Mucosa of stomach (tissue), 1 donor: Measurements from ENCODE around the gene ADAMTS17.

Experiments
- H3K27me3 ChIP-seq: one replicate; pipeline ENCODE4 v1.7.0; 2013; ENCODE audit warnings: mild to moderate bottlenecking, low read length; ENCODE audit not compliant: control insufficient read depth, insufficient read depth
- H3K36me3 ChIP-seq: one replicate; pipeline ENCODE4 v1.7.0; 2013; ENCODE audit warnings: low read length; ENCODE audit not compliant: control insufficient read depth, insufficient read depth
- H3K4me1 ChIP-seq: one replicate; pipeline ENCODE4 v1.7.0; 2013; ENCODE audit warnings: mild to moderate bottlenecking, low read length; ENCODE audit not compliant: control insufficient read depth, insufficient read depth
- H3K4me3 ChIP-seq: one replicate; pipeline ENCODE4 v1.7.0; 2013; ENCODE audit warnings: low read length
- H3K9ac ChIP-seq: one replicate; pipeline ENCODE4 v1.7.0; 2013; ENCODE audit warnings: mild to moderate bottlenecking, low read length, moderate library complexity
- H3K9me3 ChIP-seq: one replicate; pipeline ENCODE4 v1.7.0; 2013; ENCODE audit warnings: mild to moderate bottlenecking, low read length, moderate library complexity; ENCODE audit not compliant: control insufficient read depth
- donor health status: Pancreatic carcinoma.

Gene ADAMTS17

DNA sequence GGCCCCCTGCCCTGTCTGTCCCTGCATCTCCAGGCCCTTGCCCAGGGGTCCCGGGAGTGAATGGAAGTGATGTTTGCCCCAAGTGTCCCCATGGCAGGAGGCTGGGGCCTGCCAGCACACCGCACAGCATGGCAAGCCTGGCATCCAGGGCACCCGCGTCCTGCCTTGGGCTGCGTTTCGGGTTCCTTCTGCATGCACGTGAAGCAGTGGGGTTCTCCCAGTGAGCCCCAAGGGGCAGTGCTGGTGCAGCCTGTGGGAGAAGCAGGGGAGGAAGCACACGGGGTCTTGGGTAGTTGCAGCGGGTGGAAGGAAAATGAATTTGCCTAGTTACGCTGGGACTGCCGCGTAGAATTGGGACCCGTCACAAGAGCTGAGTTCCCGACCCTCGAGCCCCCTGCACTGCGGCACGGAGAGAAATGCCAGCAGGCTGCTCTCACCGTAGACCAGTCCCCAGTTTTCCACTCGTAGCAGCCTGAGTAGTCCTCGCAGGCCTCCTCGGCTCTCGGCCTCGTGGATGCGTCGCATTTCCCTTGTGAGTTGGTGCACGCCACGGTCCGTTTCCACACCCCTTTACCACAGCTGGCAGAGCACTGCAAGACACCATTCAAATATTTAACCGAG lies 349.1 kb downstream of the ADAMTS17 start:
- Histone ChIP-seq H3K4me1 (no peaks in the 10 kb centered on the region), H3K4me3 (no peak overlapping the region), H3K9ac (no peak overlapping the region), H3K9me3 (no peaks in the 10 kb centered on the region), H3K27me3 (no peaks in the 10 kb centered on the region), H3K36me3 (no peaks in the 10 kb centered on the region)

DNA sequence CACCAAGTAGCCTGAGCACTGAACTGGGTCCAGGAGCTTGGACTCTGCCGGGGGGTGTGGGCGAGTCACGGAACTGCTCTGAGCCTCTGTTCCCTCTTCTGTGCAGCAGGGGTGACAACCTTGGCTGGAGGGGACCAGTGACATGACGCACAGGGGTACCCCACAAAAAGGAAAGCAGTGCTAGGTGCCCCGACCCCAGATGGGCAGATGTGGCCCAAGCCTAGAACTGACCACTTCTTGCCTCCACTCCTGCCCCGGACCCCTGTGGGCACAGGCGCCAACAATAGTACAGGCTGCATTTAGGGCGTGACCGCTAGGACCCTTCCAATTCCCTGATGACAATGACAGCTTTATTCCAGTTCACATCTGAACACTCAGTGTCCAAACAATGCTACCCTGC lies 352.7 kb downstream of the ADAMTS17 start:
- H3K36me3 ChIP-seq = no peaks in the 10 kb centered on the region
- no peak overlapping the region for H3K4me3 ChIP-seq
- no peak overlapping the region for H3K9ac ChIP-seq
- no peaks in the 10 kb centered on the region for H3K27me3 ChIP-seq
- no peaks in the 10 kb centered on the region for H3K4me1 ChIP-seq
- H3K9me3 ChIP-seq = no peaks in the 10 kb centered on the region

DNA sequence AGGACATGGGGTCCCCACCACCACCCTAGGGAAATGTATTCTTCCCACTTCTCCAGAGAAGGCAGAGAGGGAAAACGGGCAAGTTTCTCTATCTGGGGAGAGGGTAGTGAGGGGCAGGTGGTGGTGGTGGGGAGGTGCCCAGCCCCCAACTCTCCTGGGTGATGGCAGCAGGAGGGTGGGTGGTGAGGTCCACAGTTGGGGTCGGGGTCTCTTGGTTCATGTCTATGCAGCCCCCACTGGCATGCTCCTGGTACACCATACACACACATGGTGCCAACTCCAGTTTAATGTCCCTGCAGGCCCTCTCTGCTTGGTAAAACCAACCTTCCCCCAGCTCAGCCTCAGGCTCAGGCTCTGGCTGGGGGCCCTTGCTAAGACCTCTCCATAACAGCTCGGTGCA lies 354.1 kb downstream of the ADAMTS17 start:
- Histone ChIP-seq H3K9ac (no peak overlapping the region), H3K9me3 (no peaks in the 10 kb centered on the region), H3K36me3 (no peaks in the 10 kb centered on the region), H3K4me3 (no peak overlapping the region), H3K27me3 (no peaks in the 10 kb centered on the region), H3K4me1 (no peaks in the 10 kb centered on the region)

DNA sequence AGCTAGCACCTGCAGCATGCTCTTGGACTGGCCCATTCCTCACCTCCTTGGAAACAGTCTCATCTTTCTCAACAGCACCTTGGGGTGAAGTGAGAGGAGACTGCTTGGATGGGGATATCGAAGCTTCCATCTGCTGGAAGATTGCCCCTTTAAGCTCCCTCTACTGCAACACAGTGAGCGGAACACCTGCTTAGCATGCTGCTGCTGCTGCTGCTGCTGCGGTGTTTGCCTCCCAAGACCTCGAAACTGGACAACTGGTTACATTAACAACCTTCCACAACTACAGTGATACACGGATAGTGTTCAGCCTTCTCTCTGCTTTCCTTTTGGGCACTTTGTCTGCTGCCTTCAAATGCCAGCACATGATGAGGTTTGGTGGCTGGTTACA lies 354.7 kb downstream of the ADAMTS17 start:
- Histone ChIP-seq H3K4me3 (no peak overlapping the region), H3K9ac (no peak overlapping the region), H3K9me3 (no peaks in the 10 kb centered on the region), H3K36me3 (no peaks in the 10 kb centered on the region), H3K4me1 (no peaks in the 10 kb centered on the region), H3K27me3 (no peaks in the 10 kb centered on the region)

DNA sequence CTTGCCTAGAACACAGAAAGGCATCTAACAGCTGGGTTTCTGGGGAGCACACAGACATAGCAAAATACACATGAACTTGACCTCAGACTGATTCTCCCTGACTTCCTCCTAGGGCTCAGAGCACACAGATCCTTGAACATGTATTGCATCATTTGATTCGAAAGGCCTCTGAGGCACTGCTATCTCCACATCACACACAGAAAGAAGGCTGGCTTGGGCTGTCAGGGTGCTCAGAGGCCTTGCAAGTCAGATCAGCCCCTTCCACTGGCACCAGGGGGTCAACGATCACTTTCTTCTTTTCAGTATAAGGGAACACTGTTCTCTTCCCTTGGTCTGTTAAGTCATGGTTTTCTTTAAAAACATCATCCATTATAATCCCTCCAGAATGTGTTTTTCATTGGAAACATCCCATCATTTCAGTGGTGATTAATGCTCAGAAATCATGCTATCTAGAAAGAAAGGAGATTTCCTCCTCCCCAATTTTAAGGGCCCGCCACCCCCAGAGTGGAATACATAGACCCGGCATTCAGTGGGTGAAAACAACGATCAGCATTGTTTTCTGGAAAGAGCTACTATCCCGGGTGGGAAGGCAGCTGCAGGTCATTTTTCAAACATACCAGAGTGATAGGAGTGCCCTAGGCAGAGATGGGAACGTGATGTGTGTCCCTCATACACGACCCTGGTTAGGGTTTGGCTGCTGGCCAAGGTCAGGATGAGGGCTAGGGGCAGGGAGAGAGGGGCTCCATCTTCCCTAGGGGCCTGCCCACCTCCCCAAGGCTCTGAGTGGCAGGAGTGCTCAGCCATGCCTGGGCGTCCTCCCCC lies 355.3 kb downstream of the ADAMTS17 start:
- H3K4me3 ChIP-seq = no peak overlapping the region
- no peaks in the 10 kb centered on the region for H3K4me1 ChIP-seq
- H3K9ac ChIP-seq = no peak overlapping the region
- no peaks in the 10 kb centered on the region for H3K36me3 ChIP-seq
- no peaks in the 10 kb centered on the region for H3K27me3 ChIP-seq
- no peaks in the 10 kb centered on the region for H3K9me3 ChIP-seq

DNA sequence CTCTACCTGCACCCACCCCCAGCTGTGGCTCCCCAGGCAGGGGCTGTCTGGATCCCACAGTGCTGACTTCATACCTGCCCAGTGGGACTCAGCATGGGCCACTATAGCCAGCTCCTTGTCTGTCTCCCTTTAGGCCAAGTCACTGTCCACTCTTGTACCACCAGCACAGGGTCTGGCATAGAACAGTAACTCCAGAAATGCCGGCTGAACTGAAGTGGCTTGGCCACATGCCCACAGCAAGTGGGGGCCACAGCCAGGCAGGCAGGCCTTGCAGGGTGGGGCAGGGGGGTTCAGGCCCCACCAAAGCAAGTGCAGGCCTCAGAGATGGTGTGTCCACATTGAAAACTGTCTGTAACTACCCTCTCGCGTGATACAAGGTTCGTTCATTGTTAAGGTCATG lies 355.9 kb downstream of the ADAMTS17 start:
- no peaks in the 10 kb centered on the region for H3K4me1 ChIP-seq
- H3K9ac ChIP-seq = no peak overlapping the region

DNA sequence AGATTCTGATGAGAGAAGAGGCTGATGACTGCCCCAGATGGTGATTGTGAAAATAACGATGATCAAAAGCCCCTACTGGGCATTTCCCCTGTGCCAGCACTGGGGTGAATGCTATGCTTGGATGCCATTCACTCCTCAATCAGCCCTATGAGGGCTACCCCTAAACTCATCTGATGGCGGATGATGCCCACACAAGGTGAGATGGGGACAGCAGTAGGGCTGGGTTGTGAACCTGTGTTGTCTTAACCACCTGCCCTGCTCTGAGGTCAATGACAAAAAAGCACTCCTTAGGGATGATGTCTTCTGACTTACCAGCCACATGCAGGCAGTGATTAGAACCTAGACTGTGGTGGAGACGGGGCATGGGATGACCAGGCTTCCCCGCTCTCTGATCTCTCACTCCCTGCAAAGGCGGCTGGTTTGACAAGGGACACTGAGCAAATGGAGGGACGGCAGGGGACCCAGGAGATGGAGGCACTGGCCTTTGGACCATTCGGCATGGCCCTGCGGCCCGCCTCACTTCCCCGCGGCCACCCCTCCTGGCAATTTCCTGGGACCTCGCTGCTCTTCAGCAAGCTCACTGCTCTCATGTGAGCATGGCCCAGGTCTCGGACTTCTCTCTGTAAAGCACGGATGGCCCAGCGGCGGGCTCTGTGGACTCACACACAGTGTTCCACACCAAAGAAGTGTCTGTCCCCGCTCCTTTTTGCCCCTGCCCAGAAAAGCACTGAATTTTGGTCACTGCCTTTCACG lies 357.1 kb downstream of the ADAMTS17 start:
- no peaks in the 10 kb centered on the region for H3K9me3 ChIP-seq
- H3K4me3 ChIP-seq = no peak overlapping the region
- no peaks in the 10 kb centered on the region for H3K36me3 ChIP-seq
- no peak overlapping the region for H3K9ac ChIP-seq
- no peaks in the 10 kb centered on the region for H3K27me3 ChIP-seq
- H3K4me1 ChIP-seq = no peaks in the 10 kb centered on the region

More for the DNA sequence above, 355.9 kb downstream of the ADAMTS17 start:
- Histone ChIP-seq H3K9me3 (no peaks in the 10 kb centered on the region), H3K4me3 (no peak overlapping the region), H3K36me3 (no peaks in the 10 kb centered on the region), H3K27me3 (no peaks in the 10 kb centered on the region)

DNA sequence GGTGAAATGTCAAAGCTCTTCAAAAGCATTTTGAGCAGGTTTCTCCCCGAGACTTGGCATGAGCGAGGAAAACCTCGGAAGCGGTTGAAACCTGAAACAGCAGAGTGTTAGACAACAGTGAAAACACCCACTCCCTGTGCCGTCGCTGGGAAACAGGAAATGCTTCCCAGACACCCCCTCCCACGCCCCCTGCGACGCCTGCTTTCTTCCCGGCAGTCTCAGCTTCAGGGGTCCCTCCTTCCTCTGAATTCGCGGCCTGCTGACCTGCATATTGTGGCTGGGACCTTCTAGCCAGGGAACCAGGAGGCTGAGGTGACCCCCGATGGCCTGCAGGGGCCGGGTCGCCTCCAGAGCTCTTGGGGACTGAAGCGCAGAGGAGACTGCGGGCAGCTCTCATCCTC lies 357.9 kb downstream of the ADAMTS17 start:
- Histone ChIP-seq H3K4me1 (no peaks in the 10 kb centered on the region), H3K4me3 (no peak overlapping the region), H3K9ac (no peak overlapping the region), H3K36me3 (no peaks in the 10 kb centered on the region), H3K27me3 (no peaks in the 10 kb centered on the region), H3K9me3 (no peaks in the 10 kb centered on the region)

DNA sequence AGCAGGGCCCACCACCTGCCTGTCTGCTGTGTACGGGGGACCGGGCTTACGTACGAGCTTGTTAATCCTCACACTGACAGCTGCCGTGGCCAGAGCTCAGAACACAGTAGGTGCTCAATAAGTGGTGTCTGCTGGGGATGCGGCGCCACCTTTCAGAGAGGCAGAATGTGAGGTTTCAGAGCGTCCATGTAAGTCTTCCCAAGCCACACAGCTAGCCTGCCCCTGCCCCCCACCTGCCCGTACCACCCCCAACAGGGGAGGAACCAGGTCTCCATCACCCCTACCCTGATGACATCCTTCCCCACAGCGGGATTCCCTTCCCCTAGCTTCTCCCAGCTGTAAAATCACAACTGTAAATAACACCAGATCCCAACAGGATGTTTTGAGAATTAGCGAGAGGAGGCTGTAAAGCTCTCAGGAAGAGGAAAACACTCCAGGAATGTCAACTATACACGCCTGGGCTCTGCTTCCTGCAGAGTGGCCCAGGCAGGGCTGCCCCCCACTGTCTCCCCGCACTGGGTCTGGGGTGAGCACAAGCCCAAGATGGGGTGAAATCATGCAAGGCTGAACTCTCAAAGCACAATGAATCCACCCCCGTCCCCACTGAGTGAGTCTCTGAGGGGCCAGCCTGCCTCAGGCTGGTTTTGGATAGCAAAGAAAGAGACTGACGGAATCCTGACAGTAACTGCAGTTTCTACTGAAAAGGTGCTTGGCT lies 358.4 kb downstream of the ADAMTS17 start:
- H3K4me1 ChIP-seq = no peaks in the 10 kb centered on the region
- no peaks in the 10 kb centered on the region for H3K36me3 ChIP-seq
- H3K9me3 ChIP-seq = no peaks in the 10 kb centered on the region
- no peak overlapping the region for H3K9ac ChIP-seq
- H3K27me3 ChIP-seq = no peaks in the 10 kb centered on the region
- no peak overlapping the region for H3K4me3 ChIP-seq

DNA sequence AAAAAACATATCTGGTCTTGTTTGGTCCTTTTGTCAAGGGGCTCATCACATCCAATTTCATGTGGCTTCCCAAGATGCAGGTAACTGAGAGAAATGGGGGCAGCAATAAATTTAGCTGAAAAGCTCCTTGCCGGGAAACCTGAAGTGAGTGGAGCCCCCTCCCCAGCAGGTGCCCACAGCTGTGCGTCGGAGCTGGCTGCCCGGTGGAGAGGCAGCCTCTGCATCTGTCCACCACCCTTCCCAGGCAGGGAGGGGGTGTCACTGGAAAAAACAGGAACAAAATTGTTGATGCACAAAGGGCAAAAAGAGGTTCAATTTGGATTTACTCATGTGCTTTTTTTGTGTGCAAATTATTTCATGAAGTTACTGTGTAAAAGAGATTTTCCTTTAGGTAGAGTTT lies 359.1 kb downstream of the ADAMTS17 start:
- H3K36me3 ChIP-seq = no peaks in the 10 kb centered on the region
- H3K27me3 ChIP-seq = no peaks in the 10 kb centered on the region
- no peaks in the 10 kb centered on the region for H3K9me3 ChIP-seq
- H3K4me1 ChIP-seq = no peaks in the 10 kb centered on the region
- no peak overlapping the region for H3K9ac ChIP-seq
- H3K4me3 ChIP-seq = no peak overlapping the region

DNA sequence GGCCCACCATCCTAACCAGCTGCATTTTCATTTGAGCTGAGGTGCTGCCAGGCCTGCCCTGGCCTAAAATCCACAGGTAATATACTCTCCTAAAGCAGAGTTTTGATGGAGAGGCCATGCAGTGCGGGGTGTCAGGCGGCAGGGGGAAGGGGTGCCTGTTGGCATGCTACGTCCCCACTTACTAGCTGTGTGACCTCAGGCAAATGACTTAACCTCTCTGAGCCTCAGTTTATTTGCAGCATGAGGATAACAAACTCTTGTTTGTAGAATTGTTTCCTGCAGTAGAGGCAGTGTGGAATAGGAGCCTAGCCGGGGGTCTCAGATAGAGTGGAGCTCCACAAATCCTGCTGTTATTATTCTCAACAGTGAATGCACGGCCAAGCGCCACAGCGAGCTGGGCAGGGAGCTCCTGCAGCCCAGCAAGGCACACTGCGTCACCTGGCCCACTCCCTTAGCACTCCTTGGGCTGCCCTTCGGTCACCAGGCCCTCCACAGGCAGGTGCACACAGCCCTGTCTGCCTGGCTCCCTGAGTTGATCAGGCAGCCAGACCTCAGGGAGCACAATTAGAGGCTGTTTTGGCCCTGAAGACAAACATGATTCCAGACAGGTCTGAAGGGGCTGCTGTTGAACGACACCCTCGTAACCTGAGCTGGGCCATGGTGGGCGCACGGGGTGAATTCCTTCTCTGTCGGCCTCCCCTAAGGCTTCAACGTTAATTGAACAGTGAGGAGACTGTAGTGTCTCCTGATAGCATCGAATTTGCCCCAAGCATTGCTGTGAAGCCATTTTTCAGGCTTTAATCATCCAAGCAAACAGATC lies 359.7 kb downstream of the ADAMTS17 start:
- H3K36me3 ChIP-seq = no peaks in the 10 kb centered on the region
- H3K4me1 ChIP-seq = no peaks in the 10 kb centered on the region
- no peaks in the 10 kb centered on the region for H3K9me3 ChIP-seq
- no peaks in the 10 kb centered on the region for H3K27me3 ChIP-seq
- H3K4me3 ChIP-seq = no peak overlapping the region
- H3K9ac ChIP-seq = no peak overlapping the region
